Measurements from ENCODE around the gene MYCL.

Gene MYCL

GRCh38 chr1:39852214-39852791, 49.4 kb downstream of the MYCL start (continued):
- TF ChIP-seq GLI4 (tag by site-specific recombination; IDR thresholded peaks at IDR 0.05) (no peak), ZNF433 (tag by site-specific recombination; IDR thresholded peaks at IDR 0.05; ENCODE audit: low read depth) (no peak), ZNF843 (tag by site-specific recombination; IDR thresholded peaks at IDR 0.05) (peak; percentile 89), ZNF777 (tag by site-specific recombination; IDR thresholded peaks at IDR 0.05; ENCODE audit: borderline replicate concordance) (no peak), ZNF398 (tag by site-specific recombination; IDR thresholded peaks at IDR 0.05) (peak; percentile 71), HIC1 (tag by site-specific recombination; IDR thresholded peaks at IDR 0.05) (peak; percentile 29; the same call in 1 of the 2 replicates), ZNF133 (tag by site-specific recombination; IDR thresholded peaks at IDR 0.05) (no peak), ZNF19 (tag by site-specific recombination; IDR thresholded peaks at IDR 0.05; ENCODE audit: low read depth) (no peak), ZIC2 (tag by site-specific recombination; IDR thresholded peaks at IDR 0.05) (peak; percentile 94), ZSCAN4 (tag by site-specific recombination; IDR thresholded peaks at IDR 0.05) (peak; percentile 54), BCL11A (tag by site-specific recombination; IDR thresholded peaks at IDR 0.05; ENCODE audit: low read depth) (0 out of 2 replicates have a peak, but pooled peaks have one; percentile 26), ZNF707 (tag by site-specific recombination; IDR thresholded peaks at IDR 0.05) (no peak), ZNF596 (tag by site-specific recombination; IDR thresholded peaks at IDR 0.05) (no peak), ZNF837 (tag by site-specific recombination; IDR thresholded peaks at IDR 0.05) (no peak), GLIS2 (tag by site-specific recombination; IDR thresholded peaks at IDR 0.05) (no peak), ZNF2 (tag by site-specific recombination; IDR thresholded peaks at IDR 0.05) (peak; percentile 59; the same call in 1 of the 2 replicates), AEBP2 (tag by site-specific recombination; IDR thresholded peaks at IDR 0.05; ENCODE audit: borderline replicate concordance) (no peak), ZNF660 (tag by site-specific recombination; IDR thresholded peaks at IDR 0.05) (0 out of 2 replicates have a peak, but pooled peaks have one; percentile 27), ZNF585B (tag by site-specific recombination; IDR thresholded peaks at IDR 0.05) (no peak), FEZF1 (tag by site-specific recombination; IDR thresholded peaks at IDR 0.05) (peak; percentile 77), ZNF76 (tag by site-specific recombination; IDR thresholded peaks at IDR 0.05; ENCODE audit: borderline replicate concordance, low read depth) (no peak), ZNF529 (tag by site-specific recombination; IDR thresholded peaks at IDR 0.05; ENCODE audit: insufficient replicate concordance) (no peak), ZNF132 (tag by site-specific recombination; IDR thresholded peaks at IDR 0.05; ENCODE audit: borderline replicate concordance) (no peak), SP7 (tag by site-specific recombination; IDR thresholded peaks at IDR 0.05) (peak; percentile 97), ZNF148 (tag by site-specific recombination; IDR thresholded peaks at IDR 0.05; ENCODE audit: borderline replicate concordance) (no peak), ZNF621 (tag by site-specific recombination; IDR thresholded peaks at IDR 0.05) (no peak), ZNF530 (tag by site-specific recombination; IDR thresholded peaks at IDR 0.05; ENCODE audit: low read depth) (no peak), GLI2 (tag by site-specific recombination; IDR thresholded peaks at IDR 0.05; ENCODE audit: borderline replicate concordance, low read depth) (peak; percentile 50; the same call in 1 of the 2 replicates), ZBTB10 (tag by site-specific recombination; IDR thresholded peaks at IDR 0.05) (no peak)

Data from HEK293 (cell line).